Measurements from ENCODE around the gene SEC14L2.

SEC14L2 gene

DNA sequence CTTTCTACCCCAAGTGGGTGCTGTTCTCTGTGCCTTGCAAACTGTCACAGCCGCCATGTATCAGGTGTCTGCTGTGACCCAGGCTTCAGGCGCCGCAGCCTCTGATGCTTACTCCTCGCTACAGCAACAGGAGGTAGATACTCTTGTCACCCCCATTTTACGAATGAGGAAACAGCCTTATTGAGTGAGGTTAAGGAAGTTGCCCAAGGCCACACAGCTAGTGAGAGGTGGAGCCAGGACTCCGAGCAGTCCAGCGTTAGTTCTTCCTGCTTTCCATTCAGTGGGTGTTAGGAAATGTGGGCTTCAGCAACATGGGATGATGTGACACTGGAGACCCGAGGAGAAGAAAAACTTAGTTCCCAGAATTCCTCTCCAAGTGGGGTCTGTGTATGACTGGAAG lies 23.9 kb upstream of the SEC14L2 start (continued):
- no peak for TF ChIP-seq ZBTB48 (tag by site-specific recombination; IDR thresholded peaks at IDR 0.05)
- TF ChIP-seq ZNF19 (tag by site-specific recombination; IDR thresholded peaks at IDR 0.05; ENCODE audit: low read depth), result no peak
- TF ChIP-seq, protein P1, sequence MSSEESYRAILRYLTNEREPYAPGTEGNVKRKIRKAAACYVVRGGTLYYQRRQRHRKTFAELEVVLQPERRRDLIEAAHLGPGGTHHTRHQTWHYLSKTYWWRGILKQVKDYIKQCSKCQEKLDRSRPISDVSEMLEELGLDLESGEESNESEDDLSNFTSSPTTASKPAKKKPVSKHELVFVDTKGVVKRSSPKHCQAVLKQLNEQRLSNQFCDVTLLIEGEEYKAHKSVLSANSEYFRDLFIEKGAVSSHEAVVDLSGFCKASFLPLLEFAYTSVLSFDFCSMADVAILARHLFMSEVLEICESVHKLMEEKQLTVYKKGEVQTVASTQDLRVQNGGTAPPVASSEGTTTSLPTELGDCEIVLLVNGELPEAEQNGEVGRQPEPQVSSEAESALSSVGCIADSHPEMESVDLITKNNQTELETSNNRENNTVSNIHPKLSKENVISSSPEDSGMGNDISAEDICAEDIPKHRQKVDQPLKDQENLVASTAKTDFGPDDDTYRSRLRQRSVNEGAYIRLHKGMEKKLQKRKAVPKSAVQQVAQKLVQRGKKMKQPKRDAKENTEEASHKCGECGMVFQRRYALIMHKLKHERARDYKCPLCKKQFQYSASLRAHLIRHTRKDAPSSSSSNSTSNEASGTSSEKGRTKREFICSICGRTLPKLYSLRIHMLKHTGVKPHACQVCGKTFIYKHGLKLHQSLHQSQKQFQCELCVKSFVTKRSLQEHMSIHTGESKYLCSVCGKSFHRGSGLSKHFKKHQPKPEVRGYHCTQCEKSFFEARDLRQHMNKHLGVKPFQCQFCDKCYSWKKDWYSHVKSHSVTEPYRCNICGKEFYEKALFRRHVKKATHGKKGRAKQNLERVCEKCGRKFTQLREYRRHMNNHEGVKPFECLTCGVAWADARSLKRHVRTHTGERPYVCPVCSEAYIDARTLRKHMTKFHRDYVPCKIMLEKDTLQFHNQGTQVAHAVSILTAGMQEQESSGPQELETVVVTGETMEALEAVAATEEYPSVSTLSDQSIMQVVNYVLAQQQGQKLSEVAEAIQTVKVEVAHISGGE (tag by site-specific recombination; conservative IDR thresholded peaks at IDR 0.05; ENCODE audit: low read depth), result no peak
- no peak for TF ChIP-seq ZBTB1 (tag by site-specific recombination; IDR thresholded peaks at IDR 0.05)
- no peak for TF ChIP-seq ZNF48 (tag by site-specific recombination; IDR thresholded peaks at IDR 0.05)
- no peak for TF ChIP-seq ZSCAN23 (tag by site-specific recombination; IDR thresholded peaks at IDR 0.05)

DNA sequence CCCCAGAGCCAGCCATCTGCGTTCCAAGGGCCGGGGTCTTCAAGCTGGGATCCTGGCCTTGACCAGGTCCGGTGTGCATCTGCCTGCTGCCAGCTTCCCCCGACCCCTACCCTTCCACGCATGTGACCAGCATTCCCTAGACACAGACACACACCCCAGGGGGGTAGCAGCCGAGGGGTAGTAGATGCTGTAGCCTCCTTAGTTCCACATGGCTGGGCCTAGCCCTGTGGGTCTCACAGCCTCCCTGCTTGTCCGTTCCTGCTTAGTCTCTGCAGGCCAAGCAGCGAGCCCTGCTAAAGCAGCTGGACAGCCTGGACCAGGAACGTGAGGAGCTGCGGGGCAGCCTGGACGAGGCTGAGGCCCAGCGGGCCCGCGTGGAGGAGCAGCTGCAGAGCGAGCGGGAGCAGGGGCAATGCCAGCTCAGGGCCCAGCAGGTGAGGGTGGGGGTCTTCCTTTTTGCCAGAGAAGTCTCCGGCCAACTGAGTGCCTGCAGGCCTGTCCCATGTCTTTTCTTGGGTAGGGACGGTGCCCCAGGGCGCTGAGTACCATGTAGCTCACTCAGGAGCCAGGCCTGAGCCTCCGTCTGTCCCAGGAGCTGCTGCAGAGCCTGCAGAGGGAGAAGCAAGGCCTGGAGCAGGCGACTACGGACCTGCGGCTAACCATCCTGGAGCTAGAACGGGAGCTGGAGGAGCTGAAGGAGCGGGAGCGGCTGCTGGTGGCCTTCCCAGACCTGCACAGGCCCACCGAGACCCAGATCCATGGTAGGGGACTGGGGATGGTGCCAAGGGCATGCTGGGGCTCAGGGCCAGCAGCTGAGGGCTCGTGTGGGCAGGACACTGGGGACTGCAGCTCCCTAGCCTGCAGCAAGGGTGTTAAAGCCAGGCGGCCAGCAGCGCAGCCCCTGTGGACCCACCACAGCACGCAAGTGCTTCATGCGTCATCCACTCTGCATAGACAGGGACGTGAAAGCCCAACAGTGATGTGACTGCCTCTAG lies 23.2 kb upstream of the SEC14L2 start:
- Histone ChIP-seq H3K4me1 (ENCODE audit: control insufficient read depth, insufficient read depth, low read length) (no peaks in the 10 kb centered on the region), H3K9me3 (ENCODE audit: control insufficient read depth, insufficient read depth, low read depth, low read length) (no peaks in the 10 kb centered on the region), H3K36me3 (ENCODE audit: control insufficient read depth in 2 of 2, insufficient read depth in 1 of 2, low read length in 2 of 2) (peaks cover 0 to 32% of the 10 kb centered on the region in 2 experiments; a peak in 1 of 3 replicates), H3K27ac (ENCODE audit: extremely low read depth, low read depth, low read length) (no peak overlapping the region), H3K4me3 (ENCODE audit: low read depth, low read length) (no peak overlapping the region)
- ChIA-PET CTCF (interaction anchor here (0.6 to 1.1 kb wide), 5 partner anchors 11 to 215 kb away, joined by 3 to 5 read pairs (median 3); no protein-coding TSS in a partner anchor), POLR2A (interaction anchor here (1.0 to 1.6 kb wide), 4 partner anchors 11 to 50 kb away, joined by 3 to 14 read pairs (median 4); partner anchors contain the start of genes CCDC157 and SF3A1)
- no peak for TF ChIP-seq ZNF76 (tag by site-specific recombination; IDR thresholded peaks at IDR 0.05; ENCODE audit: borderline replicate concordance, low read depth)
- TF ChIP-seq GLIS2 (tag by site-specific recombination; IDR thresholded peaks at IDR 0.05), result peak; percentile 53
- TF ChIP-seq ZNF776 (tag by site-specific recombination; IDR thresholded peaks at IDR 0.05; ENCODE audit: borderline replicate concordance), result no peak
- peak; percentile 70 for TF ChIP-seq GLIS1 (tag by site-specific recombination; IDR thresholded peaks at IDR 0.05)
- no peak for TF ChIP-seq ZNF239 (tag by site-specific recombination; IDR thresholded peaks at IDR 0.05)
- TF ChIP-seq ZIC2 (tag by site-specific recombination; IDR thresholded peaks at IDR 0.05), result 0 out of 2 replicates have a peak, but pooled peaks have one; percentile 17
- TF ChIP-seq MYNN (tag by site-specific recombination; IDR thresholded peaks at IDR 0.05; ENCODE audit: borderline replicate concordance), result no peak

DNA sequence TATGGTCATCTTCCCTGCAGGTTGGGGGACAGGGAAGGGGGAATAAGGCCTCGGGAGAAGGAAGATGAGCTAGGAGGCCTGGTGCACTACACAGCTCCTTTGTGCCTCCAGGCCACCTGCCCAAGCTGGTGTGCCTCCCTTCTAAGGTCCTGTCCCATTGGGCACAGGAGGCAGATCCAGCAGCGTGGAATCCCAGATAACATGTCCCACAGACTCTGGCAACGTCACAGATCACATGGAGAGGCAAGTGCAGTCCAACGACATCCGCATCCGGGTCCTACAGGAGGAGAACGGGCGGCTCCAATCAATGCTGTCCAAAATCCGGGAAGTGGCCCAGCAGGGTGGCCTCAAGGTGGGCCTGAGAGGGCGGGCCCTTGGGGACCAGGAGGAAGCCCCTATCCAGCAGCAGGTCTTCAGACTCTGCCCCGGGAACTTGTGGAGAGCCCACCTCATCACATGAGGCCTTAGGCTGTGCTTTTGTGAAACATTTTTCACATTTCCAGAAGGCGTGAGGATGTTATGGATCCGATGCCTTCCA lies 21.4 kb upstream of the SEC14L2 start:
- Histone ChIP-seq H3K36me3 (ENCODE audit: control insufficient read depth in 2 of 2, insufficient read depth in 1 of 2, low read length in 2 of 2) (peaks cover 0 to 49% of the 10 kb centered on the region in 2 experiments; a peak in 1 of 3 replicates), H3K4me3 (ENCODE audit: low read depth, low read length) (no peak overlapping the region), H3K9me3 (ENCODE audit: control insufficient read depth, insufficient read depth, low read depth, low read length) (no peaks in the 10 kb centered on the region), H3K4me1 (ENCODE audit: control insufficient read depth, insufficient read depth, low read length) (no peaks in the 10 kb centered on the region), H3K27ac (ENCODE audit: extremely low read depth, low read depth, low read length) (no peak overlapping the region)
- POLR2A ChIA-PET, result interaction anchor here (0.7 to 1.6 kb wide), 4 partner anchors 9 to 49 kb away, joined by 3 to 6 read pairs (median 5); partner anchors contain the start of genes CCDC157 and SF3A1
- CTCF ChIA-PET, result interaction anchor here (0.5 to 1.2 kb wide), 4 partner anchors 12 to 120 kb away, joined by 3 to 6 read pairs (median 3); no protein-coding TSS in a partner anchor
- TF ChIP-seq, protein P2, sequence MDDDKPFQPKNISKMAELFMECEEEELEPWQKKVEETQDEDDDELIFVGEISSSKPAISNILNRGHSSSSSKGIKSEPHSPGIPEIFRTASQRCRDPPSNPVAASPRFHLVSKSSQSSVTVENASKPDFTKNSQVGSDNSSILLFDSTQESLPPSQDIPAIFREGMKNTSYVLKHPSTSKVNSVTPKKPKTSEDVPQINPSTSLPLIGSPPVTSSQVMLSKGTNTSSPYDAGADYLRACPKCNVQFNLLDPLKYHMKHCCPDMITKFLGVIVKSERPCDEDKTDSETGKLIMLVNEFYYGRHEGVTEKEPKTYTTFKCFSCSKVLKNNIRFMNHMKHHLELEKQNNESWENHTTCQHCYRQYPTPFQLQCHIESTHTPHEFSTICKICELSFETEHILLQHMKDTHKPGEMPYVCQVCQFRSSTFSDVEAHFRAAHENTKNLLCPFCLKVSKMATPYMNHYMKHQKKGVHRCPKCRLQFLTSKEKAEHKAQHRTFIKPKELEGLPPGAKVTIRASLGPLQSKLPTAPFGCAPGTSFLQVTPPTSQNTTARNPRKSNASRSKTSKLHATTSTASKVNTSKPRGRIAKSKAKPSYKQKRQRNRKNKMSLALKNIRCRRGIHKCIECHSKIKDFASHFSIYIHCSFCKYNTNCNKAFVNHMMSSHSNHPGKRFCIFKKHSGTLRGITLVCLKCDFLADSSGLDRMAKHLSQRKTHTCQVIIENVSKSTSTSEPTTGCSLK (tag by site-specific recombination; IDR thresholded peaks at IDR 0.05), result no peak
- no peak for TF ChIP-seq ZNF768 (tag by site-specific recombination; IDR thresholded peaks at IDR 0.05)
- no peak for TF ChIP-seq GLI4 (tag by site-specific recombination; IDR thresholded peaks at IDR 0.05)
- TF ChIP-seq ZNF426 (tag by site-specific recombination; IDR thresholded peaks at IDR 0.05), result no peak
- no peak for TF ChIP-seq ZNF223 (tag by site-specific recombination; IDR thresholded peaks at IDR 0.05)
- no peak for TF ChIP-seq BCL11B (tag by site-specific recombination; IDR thresholded peaks at IDR 0.05; ENCODE audit: low read depth)
- TF ChIP-seq, protein P3, sequence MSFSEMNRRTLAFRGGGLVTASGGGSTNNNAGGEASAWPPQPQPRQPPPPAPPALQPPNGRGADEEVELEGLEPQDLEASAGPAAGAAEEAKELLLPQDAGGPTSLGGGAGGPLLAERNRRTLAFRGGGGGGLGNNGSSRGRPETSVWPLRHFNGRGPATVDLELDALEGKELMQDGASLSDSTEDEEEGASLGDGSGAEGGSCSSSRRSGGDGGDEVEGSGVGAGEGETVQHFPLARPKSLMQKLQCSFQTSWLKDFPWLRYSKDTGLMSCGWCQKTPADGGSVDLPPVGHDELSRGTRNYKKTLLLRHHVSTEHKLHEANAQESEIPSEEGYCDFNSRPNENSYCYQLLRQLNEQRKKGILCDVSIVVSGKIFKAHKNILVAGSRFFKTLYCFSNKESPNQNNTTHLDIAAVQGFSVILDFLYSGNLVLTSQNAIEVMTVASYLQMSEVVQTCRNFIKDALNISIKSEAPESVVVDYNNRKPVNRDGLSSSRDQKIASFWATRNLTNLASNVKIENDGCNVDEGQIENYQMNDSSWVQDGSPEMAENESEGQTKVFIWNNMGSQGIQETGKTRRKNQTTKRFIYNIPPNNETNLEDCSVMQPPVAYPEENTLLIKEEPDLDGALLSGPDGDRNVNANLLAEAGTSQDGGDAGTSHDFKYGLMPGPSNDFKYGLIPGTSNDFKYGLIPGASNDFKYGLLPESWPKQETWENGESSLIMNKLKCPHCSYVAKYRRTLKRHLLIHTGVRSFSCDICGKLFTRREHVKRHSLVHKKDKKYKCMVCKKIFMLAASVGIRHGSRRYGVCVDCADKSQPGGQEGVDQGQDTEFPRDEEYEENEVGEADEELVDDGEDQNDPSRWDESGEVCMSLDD (tag by site-specific recombination; IDR thresholded peaks at IDR 0.05), result no peak
- TF ChIP-seq ZNF211 (tag by site-specific recombination; IDR thresholded peaks at IDR 0.05; ENCODE audit: low read depth), result no peak
- TF ChIP-seq ZNF184 (tag by site-specific recombination; IDR thresholded peaks at IDR 0.05), result no peak
- TF ChIP-seq ZNF596 (tag by site-specific recombination; IDR thresholded peaks at IDR 0.05), result no peak
- TF ChIP-seq ZBTB21 (tag by site-specific recombination; IDR thresholded peaks at IDR 0.05), result no peak

Data from HEK293 (cell line).